ENCODE data around the gene TRIM5.

TRIM5 gene

GRCh38 chr11:5646139-5646538, 38.7 kb downstream of the TRIM5 start:
- H3K4me3 ChIP-seq: no peak overlapping the region
- no peak for DNase-seq (ENCODE audit: low spot score)
- TF ChIP-seq CTCF (IDR thresholded peaks at IDR 0.05): no peak
- H3K27ac ChIP-seq: no peak overlapping the region

GRCh38 chr11:5643585-5643984, 41.3 kb downstream of the TRIM5 start:
- DNase-seq (ENCODE audit: low spot score): no peak
- no peak overlapping the region for H3K4me3 ChIP-seq
- TF ChIP-seq CTCF (IDR thresholded peaks at IDR 0.05): no peak
- no peak overlapping the region for H3K27ac ChIP-seq

GRCh38 chr11:5639953-5640352, 44.9 kb downstream of the TRIM5 start:
- no peak for TF ChIP-seq CTCF (IDR thresholded peaks at IDR 0.05)

GRCh38 chr11:5631969-5632635, 52.8 kb downstream of the TRIM5 start:
- DNase-seq (ENCODE audit: low spot score): no peak
- no peak for TF ChIP-seq CTCF (IDR thresholded peaks at IDR 0.05)
- Histone ChIP-seq H3K4me3 (no peak overlapping the region), H3K27ac (no peak overlapping the region)

More at GRCh38 chr11:5639953-5640352, 44.9 kb downstream of the TRIM5 start:
- Histone ChIP-seq H3K4me3 (no peak overlapping the region), H3K27ac (no peak overlapping the region)
- no peak for DNase-seq (ENCODE audit: low spot score)

- Histone ChIP-seq H3K4me3 (no peak overlapping the region), H3K27ac (no peak overlapping the region)
- DNase-seq (ENCODE audit: low spot score): no peak
- TF ChIP-seq CTCF (IDR thresholded peaks at IDR 0.05): no peak
These were observed 53.5 kb downstream of the TRIM5 start for GRCh38 chr11:5631417-5631816.

GRCh38 chr11:5626196-5626595, 58.7 kb downstream of the TRIM5 start:
- no peak for DNase-seq (ENCODE audit: low spot score)
- H3K4me3 ChIP-seq: peak overlapping the region; percentile 81
- H3K27ac ChIP-seq: no peak overlapping the region
- no peak for TF ChIP-seq CTCF (IDR thresholded peaks at IDR 0.05)

GRCh38 chr11:5625281-5625680, 59.6 kb downstream of the TRIM5 start:
- Histone ChIP-seq H3K4me3 (peak overlapping the region; percentile 81), H3K27ac (peak overlapping the region; percentile 28 to 82)
- TF ChIP-seq CTCF (IDR thresholded peaks at IDR 0.05): no peak
- no peak for DNase-seq (ENCODE audit: low spot score)
